HL-60/S4 (cell line): Measurements from ENCODE around the gene PPY.
"Not testable (repeated sequence)": the region's sequence is repeated elsewhere in the genome, so short reads cannot be mapped to it uniquely, and the experiment has no call there.

Source experiments
- in situ Hi-C: fragments of 300-500 bp; cut with MboI; formaldehyde crosslinking; loops from 2 replicates; pipeline ENCODE4 v1.14.3; 2022; ENCODE audit warnings: low sequenced_read_pairs

PPY gene

DNA sequence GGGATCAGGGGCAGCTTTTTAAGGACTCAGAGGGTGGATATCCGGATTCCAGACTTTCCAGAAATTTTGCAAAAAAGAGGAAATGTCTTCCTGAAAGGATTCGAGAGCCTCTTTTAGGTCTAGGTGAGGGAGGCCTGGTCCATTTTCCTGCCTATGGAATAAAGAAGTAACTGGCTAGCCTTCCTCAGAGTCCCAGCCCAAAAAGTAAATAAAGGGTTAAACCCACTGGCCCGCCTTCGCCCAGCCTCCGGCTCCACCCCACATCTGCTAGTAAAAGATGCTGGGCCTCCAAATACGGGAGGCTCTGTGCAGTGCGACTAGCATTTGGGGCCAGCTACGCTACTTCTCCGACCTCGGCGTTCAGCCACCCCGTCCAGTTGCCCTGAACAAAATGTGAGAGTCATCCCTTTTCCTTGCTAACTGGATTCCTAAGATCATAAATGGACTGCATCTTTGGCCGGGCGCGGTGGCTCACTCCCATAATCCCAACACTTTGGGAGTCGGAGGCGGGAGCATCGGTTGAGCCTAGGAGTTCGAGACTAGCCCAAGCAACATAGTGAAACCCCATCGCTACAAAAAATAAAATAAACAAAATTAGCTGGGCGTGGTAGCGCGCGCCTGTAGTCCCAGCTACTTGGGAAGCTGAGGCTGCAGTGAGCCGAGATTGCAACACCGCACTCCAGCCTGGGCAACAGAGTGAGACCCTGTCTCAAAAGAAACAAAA lies 34.1 kb downstream of the PPY start:
- in situ Hi-C loops = no loop called here

DNA sequence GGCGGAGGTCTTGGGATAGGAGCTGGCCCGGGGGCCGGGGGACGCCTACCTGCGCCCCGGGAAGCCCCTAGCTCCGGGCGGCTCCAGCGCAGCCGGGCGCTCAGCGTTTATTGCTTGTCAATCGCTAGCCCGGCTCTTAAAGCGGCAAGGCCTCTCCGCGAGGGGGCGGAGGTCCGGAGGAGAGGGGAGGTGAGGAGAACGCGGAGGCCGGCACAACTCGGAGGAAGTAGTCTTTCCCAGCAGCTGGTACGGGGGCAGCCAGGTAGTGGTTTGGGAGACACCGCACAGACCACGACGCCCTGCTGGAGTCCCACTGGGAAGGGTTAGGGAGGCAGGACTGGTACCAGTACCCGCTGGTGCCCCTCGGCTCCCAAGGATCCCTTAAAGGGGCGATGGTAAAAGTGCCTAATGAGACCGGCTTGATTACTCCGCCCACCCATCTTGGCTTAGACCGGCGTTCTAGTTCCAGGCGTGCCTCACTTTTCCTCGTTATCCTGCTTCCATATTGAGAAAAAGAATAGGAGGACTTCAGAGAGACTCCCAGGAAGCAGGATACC lies 34.8 kb downstream of the PPY start, which contains the start of gene MPP2:
TSS of gene MPP2 (minus strand) at position 112 of the 557 bp plus-strand sequence. CDS start 3,076 bp downstream, outside the sequence.
- in situ Hi-C loops = no loop called here

DNA sequence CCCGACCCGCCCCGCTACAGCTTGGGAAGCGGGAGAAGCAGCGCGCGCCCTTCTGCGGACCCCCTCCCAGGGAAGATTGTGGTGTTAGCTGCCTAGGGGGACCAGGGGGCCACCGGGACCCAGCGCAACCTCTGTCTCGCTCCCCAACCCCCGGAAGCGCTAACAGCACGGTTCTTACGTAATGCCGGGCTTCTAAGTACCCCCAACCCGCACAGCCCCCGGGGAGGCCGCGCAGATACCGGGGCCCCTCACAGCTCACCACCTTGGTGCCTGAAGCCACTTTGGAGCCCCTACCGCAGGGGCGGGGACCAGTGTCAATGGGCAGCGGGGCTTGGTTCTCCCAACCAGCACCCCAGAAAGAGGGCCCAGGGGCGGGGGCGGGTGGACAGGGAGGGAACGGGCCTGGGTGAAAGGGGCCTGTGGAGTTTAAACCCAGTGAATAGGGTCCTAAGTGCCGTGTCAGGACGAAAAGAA lies 35.3 kb downstream of the PPY start:
- in situ Hi-C loops = no loop called here

DNA sequence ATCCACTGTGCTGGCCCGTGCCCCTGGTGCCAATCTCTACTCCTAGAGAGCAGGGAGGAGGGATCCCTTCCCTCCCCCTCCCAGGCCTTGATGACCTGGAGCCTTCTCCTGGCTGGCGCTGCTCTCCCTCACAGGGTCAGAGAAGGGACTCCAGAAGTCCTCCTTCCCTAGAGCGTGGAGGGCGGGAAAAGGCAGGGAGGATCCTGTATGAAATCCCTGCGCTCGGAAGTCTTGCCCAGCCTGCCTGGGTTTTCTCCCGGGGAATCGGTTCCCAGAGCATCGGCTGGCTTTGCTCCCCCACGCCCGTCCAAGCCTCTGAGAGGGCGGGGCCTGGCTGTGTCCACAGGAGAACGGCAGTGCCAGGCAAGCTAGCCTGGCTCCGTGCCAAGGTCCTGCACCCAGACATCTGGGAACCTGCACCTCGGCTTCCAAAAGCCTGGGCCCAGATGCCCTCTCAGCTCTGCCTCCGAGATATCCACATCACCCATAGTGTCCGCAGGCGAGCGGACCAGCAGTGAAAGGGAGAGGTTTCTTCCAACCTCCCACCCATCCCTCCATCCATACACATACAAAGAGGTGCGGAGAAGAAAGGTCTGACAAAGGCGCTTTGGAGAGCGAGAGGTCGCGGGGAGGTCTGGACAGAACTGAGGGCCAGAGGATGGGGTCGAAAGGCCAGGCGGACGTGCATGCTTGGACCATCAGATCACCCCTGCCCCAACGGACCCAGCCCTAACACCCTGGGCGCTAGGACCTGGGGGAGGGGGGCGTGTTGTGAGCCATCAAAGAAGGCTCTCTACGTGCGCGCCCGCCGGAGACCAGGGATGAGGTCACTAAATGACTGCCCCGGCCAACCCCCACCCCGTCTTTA lies 36.1 kb downstream of the PPY start:
- in situ Hi-C loops = no loop called here

DNA sequence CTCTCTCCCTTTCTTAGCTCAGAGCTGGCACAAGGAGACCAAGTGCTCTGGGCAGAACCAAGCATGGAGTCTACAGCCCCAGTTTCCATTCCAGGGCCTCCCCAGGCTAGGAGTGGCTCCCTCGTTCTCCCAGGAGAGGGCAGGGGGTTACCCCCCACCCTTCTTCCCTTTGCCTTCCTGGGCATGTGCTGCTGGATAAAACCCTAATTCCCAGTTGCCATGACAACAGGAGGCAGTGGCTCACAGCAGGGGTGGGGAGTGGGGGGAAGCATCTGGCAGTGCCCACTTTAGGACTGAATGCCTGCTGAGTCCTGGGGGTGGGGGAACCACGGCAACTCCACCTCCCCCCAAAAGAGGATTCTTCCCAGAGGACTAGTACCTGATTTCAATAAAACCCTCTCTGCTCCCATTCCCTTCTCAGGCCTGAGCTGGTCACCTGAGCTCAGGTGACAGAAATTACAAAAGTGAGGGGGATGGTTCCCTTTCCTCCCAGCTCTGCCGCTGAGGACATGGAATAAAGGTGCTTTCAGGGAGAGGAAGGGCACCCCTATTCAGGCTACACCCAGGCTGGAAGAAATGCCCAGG lies 36.8 kb downstream of the PPY start:
- in situ Hi-C loops = no loop called here

DNA sequence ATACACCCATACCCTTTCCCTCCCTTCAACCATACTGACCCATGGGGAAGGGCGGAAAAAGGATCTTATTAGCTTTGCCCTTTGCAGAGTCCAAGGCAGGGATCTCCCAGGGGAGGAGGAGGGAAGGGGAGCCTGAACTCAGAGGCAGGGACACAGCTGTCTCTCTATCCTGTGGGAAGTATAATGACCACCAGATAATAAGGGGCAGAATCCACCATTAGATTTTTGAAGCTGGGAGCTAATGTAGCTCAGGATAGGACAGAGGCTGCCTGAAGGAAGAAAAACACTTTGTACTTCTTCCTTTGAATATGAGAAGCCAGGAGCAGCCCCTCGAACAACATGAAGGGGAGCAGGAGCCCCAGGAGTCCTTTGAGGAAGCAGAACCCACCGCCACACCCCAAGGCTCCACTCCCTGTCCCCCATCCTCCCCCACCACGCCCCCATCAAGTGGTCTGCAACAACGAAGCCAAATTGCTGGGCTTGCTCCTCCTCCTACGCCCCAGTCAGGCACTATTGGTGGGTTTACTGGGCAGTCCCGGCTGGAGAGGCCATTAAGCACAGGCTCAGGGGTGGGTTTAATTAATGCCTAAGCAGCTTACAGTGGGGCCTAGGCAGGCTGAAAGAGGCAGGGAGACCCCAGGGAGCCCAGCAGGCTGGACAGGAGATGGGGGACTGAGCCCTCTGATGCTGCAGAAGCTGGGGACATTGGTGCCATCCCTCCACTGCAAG lies 40.3 kb downstream of the PPY start:
- in situ Hi-C loops = no loop called here

DNA sequence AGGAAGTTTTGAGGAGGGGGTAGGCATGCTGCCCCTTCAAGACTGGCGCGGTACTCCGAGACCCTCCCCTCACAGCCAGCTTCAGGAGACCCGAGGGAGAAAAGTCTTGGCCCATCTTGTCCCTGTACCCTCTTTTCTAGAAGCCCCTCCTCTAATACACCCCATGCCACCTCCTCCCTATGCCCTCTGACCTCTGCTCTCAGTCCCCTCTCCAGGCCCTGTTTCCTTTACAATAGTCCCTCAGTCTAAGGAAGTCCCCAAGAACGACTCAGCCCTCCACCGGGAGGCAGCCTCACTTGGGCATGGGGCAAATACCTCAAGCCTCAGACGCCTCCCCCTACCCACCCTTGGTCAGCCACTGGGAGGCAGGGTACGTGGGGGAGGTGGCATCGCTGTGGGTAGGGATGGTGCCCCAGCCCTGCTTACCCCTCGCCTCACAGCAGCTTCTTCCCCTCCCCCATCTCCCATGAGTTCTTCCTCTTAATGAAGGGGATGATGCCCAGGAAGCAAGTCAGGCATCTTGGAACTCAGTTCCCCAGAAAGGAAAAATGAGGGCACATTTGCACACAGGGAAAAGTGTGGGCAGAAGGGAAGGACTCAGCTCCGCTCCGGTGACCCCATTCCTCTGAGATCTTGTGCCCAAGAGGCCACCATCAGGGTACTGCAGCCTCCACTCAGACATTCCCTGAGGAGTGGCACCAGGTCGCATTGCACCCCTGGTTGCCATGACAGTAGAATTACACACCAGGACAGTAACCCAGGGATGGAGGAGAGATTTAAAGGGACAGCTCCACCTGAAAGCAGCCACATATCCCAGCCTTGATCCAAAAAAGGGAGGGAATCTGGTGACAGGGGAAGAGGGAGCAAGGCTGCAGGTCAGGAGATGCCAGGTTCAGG lies 41.2 kb downstream of the PPY start:
- in situ Hi-C loops = no loop called here

DNA sequence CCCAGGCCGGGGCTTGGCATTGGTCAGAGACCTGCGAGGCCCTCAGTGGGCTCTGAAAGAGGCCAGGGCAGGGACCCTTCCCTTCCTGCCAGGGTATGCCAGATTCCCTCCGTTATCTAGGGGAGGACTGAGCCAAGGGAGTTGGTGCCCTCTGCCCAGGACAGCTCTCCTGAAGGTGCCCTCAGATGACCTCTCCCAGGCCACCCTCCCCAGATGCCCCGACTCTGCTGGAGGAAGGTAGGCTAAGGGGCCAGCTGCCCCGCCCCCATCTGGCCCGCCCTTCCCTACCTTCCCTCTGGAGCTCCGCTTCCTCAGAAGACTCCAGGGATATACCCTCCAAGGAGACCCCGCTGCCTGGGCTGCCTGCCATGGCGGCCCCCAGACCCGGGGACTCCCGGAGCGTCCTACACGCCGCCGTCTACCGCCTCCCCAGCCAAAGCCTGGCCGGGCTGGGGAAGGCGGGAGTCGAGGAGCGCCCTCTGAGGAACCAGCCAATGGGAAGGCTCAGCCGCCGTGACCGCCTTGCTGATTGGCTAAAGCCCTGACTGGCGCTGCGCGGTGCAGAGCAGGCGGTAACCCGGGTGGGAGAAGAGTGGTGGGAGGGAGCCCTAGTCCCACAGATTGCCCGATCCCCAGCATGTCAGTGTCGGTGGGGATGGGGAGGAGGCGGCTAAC lies 42.0 kb downstream of the PPY start:
- in situ Hi-C loops = no loop called here

DNA sequence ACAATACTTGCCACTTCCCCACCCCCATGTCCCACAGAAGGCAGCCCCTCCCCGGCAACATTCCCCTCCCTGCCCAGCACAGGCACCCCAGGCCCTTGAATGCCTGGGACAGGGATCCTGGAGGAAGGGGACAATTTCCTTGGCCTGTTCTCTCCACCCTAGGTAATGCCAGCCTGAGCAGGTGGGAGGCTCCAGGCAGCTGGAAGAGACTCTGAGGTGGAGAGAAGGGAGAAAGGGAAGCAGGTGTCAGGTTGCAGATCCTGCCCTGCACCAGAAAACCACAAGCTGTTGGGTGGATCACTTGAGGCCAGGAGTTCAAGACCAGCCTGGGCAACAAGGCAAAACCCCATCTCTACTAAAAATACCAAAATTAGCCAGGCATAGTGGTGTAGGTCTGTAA lies 43.8 kb downstream of the PPY start:
- in situ Hi-C loops = no loop called here

DNA sequence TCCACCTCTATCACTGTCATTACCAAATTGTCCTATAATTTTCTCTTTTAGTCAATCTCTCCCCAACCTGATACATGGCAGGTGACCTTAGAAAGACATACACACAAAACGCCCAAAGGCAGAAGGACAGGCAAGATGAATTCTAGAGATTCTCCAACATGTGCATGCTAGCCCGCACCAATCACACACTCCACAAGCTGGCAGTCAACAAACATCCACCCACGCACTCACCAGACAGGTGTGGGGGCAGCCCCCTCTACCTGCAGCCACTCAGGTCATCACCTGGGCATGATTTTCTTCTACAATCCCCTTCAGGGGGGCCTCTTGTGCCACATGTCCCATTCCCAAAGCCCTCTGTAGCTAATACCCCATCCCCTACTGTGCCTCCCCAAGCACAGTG lies 44.4 kb downstream of the PPY start:
- in situ Hi-C loops = no loop called here

DNA sequence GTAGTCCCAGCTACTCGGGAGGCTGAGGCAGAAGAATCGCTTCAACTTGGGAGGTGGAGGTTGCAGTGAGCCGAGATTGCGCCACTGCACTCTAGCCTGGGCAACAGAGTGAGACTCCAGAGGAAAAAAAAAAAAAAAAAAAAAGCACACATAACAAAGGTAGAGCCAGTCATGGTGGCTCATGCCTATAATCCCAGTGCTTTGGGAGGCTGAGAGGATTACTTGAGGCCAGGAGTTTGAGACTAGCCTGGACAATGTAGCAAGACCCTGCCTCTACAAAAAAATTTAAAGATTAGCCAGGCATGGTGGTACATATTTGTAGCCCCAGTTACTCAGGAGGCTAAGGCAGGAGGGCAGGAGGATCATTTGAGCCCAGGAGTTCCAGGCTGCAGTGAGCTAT lies 47.8 kb downstream of the PPY start:
- in situ Hi-C loops = not testable (repeated sequence)

DNA sequence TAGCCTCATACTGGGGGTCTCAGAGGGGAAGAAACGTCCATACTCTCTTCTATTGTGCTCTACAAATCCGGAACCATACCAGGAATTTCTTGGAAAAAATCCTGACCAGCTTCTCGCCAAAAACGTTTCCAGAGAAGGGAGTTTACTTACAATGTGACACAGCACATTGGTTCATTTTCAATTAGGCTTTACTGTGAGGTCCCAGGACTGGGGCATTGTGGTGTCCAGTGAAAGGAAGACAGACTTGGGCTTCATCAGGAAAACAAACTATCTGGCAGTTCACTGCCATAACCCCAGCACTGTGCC lies 49.7 kb downstream of the PPY start:
- in situ Hi-C loops = no loop called here

DNA sequence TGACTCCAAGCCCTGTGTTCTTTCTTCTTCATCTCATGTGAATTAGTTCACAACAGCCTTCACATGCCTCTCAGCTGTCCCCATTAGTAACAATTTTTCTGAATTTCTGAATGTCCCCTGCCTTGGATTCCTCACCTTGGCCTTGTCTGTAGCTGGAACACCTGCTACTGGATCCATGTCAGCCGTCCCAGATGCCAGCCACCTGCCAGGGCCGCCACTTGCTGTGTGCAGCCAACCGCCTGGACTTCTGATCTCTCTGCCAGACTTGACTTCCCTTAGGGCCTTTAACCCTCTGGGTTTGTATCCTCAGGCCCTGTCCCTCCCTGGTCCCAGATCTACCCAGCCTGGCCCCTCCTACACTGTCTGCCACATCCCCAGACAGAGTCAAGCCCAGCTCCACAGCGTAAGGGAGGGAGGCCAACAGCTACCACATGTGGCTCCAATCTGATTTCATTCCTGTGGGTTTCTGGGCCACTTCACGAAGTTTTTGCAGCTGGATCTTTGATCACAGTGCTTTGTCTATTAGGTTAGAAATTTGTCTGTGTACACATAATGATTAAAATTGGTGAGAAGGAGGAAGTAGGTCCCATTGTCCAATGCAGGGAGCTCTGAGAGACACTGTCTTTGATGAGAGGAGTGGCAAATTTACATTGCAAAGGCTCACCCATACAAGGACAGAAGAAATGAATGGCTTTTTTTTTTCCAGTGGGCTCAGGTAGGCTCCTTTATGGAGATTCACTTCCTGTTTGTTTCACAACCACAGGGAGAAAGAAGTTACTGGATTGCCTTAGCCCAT lies 50.2 kb downstream of the PPY start:
- in situ Hi-C loops = no loop called here
